ENCODE data around the gene PVR. TPM values are rescaled to one million over a fixed set of nuclear protein-coding genes. Genes with fewer than 3 reads are reported as not detected.
A peak's percentile ranks its signal among the peaks of the same experiment; 100 is the strongest.

Gene PVR, protein sequence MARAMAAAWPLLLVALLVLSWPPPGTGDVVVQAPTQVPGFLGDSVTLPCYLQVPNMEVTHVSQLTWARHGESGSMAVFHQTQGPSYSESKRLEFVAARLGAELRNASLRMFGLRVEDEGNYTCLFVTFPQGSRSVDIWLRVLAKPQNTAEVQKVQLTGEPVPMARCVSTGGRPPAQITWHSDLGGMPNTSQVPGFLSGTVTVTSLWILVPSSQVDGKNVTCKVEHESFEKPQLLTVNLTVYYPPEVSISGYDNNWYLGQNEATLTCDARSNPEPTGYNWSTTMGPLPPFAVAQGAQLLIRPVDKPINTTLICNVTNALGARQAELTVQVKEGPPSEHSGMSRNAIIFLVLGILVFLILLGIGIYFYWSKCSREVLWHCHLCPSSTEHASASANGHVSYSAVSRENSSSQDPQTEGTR
- 84.6 and 102 TPM in 2 replicates for total RNA-seq

- no peak for FAIRE-seq
- H3K27me3 ChIP-seq (ENCODE audit: control insufficient read depth, insufficient read depth, low read length): no peaks in the 10 kb centered on the region
- TF ChIP-seq, protein P1, sequence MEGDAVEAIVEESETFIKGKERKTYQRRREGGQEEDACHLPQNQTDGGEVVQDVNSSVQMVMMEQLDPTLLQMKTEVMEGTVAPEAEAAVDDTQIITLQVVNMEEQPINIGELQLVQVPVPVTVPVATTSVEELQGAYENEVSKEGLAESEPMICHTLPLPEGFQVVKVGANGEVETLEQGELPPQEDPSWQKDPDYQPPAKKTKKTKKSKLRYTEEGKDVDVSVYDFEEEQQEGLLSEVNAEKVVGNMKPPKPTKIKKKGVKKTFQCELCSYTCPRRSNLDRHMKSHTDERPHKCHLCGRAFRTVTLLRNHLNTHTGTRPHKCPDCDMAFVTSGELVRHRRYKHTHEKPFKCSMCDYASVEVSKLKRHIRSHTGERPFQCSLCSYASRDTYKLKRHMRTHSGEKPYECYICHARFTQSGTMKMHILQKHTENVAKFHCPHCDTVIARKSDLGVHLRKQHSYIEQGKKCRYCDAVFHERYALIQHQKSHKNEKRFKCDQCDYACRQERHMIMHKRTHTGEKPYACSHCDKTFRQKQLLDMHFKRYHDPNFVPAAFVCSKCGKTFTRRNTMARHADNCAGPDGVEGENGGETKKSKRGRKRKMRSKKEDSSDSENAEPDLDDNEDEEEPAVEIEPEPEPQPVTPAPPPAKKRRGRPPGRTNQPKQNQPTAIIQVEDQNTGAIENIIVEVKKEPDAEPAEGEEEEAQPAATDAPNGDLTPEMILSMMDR (IDR thresholded peaks at IDR 0.05; ENCODE audit: insufficient read depth, low read length, severe bottlenecking): peak; percentile 1
- H3K36me3 ChIP-seq (ENCODE audit: control insufficient read depth, insufficient read depth, low read length): peaks cover 10% of the 10 kb centered on the region
- H3K4me3 ChIP-seq (ENCODE audit: low read depth, low read length): peak within 1 kb of the TSS; percentile 88
- peak; percentile 61 for DNase-seq (ENCODE audit: low read depth)
Observed at GRCh38 chr19:44643605-44644401, at the start of gene PVR. PVR (plus strand) TSS chr19:44643910; CDS start chr19:44644097, 187 bp downstream.

DNA sequence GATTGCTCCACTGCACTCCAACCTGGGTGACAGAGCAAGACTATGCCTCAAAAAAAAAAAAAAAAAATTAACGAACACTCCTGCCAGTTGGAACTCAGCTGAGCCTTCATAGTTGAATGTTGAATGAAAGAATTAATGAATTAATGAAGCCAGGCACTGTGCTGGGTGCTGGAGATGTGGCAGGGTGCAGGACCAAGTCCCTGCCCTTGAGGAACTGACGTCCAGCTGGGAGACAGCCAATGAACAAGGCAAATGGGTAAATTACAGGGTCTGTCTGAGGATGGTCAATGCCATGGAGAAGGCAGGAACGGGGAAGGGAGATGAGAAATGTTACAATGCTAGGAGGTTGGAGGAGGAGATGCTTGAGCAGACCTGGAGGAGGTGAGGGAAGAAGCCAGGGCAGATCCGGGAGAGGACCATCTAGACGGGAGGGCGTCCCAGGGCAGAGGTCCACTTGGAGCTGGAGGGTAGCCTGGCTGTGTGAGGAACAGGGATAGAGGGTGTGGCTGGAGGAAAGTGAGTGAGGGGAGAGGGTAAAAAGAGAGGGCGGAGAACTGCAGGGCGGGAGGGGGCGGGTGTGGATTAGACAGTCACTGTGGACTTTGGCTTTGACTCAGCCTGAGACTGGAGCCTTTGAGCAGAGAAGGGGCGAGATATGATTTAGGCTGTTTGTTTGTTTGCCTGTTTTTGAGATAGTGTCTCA lies 47.1 kb upstream of the PVR start:
- Histone ChIP-seq H3K4me3 (ENCODE audit: low read depth, low read length) (no peak overlapping the region), H3K27me3 (ENCODE audit: control insufficient read depth, insufficient read depth, low read length) (no peaks in the 10 kb centered on the region), H3K36me3 (ENCODE audit: control insufficient read depth, insufficient read depth, low read length) (no peaks in the 10 kb centered on the region)
- TF ChIP-seq, protein P1 (IDR thresholded peaks at IDR 0.05; ENCODE audit: insufficient read depth, low read length, severe bottlenecking): no peak
- FAIRE-seq (no peak), DNase-seq (ENCODE audit: low read depth) (no peak)

DNA sequence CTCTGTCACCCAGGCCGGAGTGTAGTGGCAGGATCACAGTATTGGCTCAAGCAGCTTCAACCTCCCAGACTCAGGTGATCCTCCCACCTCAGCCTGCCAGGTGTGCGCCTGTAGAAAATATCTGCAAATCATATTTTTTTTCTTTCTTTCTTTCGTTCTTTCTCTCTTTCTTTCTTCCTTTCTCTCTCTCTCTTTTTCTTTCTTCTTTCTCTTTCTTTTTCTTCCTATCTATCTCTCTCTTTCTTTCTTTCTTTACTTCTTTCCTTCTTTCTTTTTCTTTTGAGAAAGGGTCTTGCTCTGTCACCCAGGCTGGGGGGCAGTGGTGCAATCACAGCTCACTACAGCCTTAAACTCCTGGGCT lies 46.6 kb upstream of the PVR start:
- no peak for FAIRE-seq

DNA sequence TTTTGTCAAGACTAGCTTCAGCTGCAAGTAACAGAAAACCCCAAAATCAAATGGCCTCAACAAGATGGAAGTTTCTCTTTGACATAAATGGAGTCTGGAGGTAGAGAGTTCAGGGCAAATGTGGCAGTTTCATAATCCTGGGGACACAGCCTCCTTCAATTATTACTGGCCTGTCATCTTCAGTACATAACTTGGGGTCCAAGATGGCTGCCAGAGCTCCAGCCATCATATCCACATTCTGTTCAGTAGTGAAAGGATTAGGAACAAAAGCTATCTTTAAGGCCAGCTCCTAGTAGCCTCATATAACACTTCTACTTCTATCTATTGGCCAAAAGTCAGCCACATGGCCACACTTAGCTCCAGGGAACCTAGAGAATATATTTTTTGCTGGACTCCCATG lies 45.4 kb upstream of the PVR start:
- Histone ChIP-seq H3K27me3 (ENCODE audit: control insufficient read depth, insufficient read depth, low read length) (no peaks in the 10 kb centered on the region), H3K4me3 (ENCODE audit: low read depth, low read length) (no peak overlapping the region), H3K36me3 (ENCODE audit: control insufficient read depth, insufficient read depth, low read length) (no peaks in the 10 kb centered on the region)
- TF ChIP-seq, protein P1 (IDR thresholded peaks at IDR 0.05; ENCODE audit: insufficient read depth, low read length, severe bottlenecking): no peak
- DNase-seq (ENCODE audit: low read depth) (no peak), FAIRE-seq (no peak)

More for the DNA sequence above, 46.6 kb upstream of the PVR start:
- no peak overlapping the region for H3K4me3 ChIP-seq (ENCODE audit: low read depth, low read length)
- H3K27me3 ChIP-seq (ENCODE audit: control insufficient read depth, insufficient read depth, low read length): no peaks in the 10 kb centered on the region
- no peak for DNase-seq (ENCODE audit: low read depth)
- H3K36me3 ChIP-seq (ENCODE audit: control insufficient read depth, insufficient read depth, low read length): no peaks in the 10 kb centered on the region
- TF ChIP-seq, protein P1 (IDR thresholded peaks at IDR 0.05; ENCODE audit: insufficient read depth, low read length, severe bottlenecking): no peak

- no peaks in the 10 kb centered on the region for H3K27me3 ChIP-seq (ENCODE audit: control insufficient read depth, insufficient read depth, low read length)
- no peak for FAIRE-seq
- H3K4me3 ChIP-seq (ENCODE audit: low read depth, low read length): no peak overlapping the region
- TF ChIP-seq, protein P1 (IDR thresholded peaks at IDR 0.05; ENCODE audit: insufficient read depth, low read length, severe bottlenecking): no peak
- H3K36me3 ChIP-seq (ENCODE audit: control insufficient read depth, insufficient read depth, low read length): no peaks in the 10 kb centered on the region
- no peak for DNase-seq (ENCODE audit: low read depth)
Observed at GRCh38 chr19:44598880-44599279, 44.8 kb upstream of the PVR start.

Data from bronchial epithelial cell (primary cell).